HG02870 (cell line): ENCODE results near the gene FBF1.

ENCODE experiments used
- ATAC-seq: cut with Tn5 transposase; IDR thresholded peaks from one replicate; pipeline ENCODE4 v1.9.1; 2021; ENCODE audit warnings: mild to moderate bottlenecking, moderate library complexity; ENCODE audit not compliant: unreplicated experiment

FBF1 gene

GRCh38 chr17:75959051-75959838 is 18.4 kb upstream of the FBF1 start:
- ATAC-seq = no peak

GRCh38 chr17:75950855-75951554 is 10.2 kb upstream of the FBF1 start:
- no peak for ATAC-seq

- ATAC-seq = no peak
Measured at GRCh38 chr17:75950421-75950820, 9.6 kb upstream of the FBF1 start.

- no peak for ATAC-seq
Measured at GRCh38 chr17:75945211-75945610, 4.4 kb upstream of the FBF1 start.

- ATAC-seq = no peak
Measured at GRCh38 chr17:75943491-75943890, 2.6 kb upstream of the FBF1 start.

- no peak for ATAC-seq
Measured at GRCh38 chr17:75942473-75942872, 1.6 kb upstream of the FBF1 start.

- ATAC-seq = no peak
Measured at GRCh38 chr17:75941442-75941819, 589 bp upstream of the FBF1 start.

GRCh38 chr17:75937652-75938051 is 3.2 kb downstream of the FBF1 start:
- no peak for ATAC-seq

- ATAC-seq = no peak
Measured at GRCh38 chr17:75933808-75934207, 7.0 kb downstream of the FBF1 start.

- no peak for ATAC-seq
Measured at GRCh38 chr17:75932852-75933251, 8.0 kb downstream of the FBF1 start.

GRCh38 chr17:75931062-75931461 is 9.8 kb downstream of the FBF1 start:
- ATAC-seq = no peak

GRCh38 chr17:75927286-75927922 is 13.4 kb downstream of the FBF1 start:
- ATAC-seq = no peak

- ATAC-seq = no peak
Measured at GRCh38 chr17:75926456-75926855, 14.4 kb downstream of the FBF1 start.

- ATAC-seq = no peak
Measured at GRCh38 chr17:75925912-75926311, 14.9 kb downstream of the FBF1 start.

- ATAC-seq = no peak
Measured at GRCh38 chr17:75925103-75925502, 15.7 kb downstream of the FBF1 start.

- ATAC-seq = no peak
Measured at GRCh38 chr17:75922963-75923874, 17.6 kb downstream of the FBF1 start.

- ATAC-seq = no peak
Measured at GRCh38 chr17:75922173-75922961, 18.5 kb downstream of the FBF1 start.

GRCh38 chr17:75921596-75921995 is 19.2 kb downstream of the FBF1 start:
- ATAC-seq = no peak

- ATAC-seq = no peak
Measured at GRCh38 chr17:75920045-75920560, 20.7 kb downstream of the FBF1 start.

- no peak for ATAC-seq
Measured at GRCh38 chr17:75919611-75920010, 21.2 kb downstream of the FBF1 start.
